Cardiac muscle cell (in vitro differentiated cells and primary cell): ENCODE measurements around the gene EPB41L4B. TPM values are rescaled to one million over a fixed set of nuclear protein-coding genes. Genes with fewer than 3 reads are reported as not detected.

ENCODE experiments used
- DNase-seq, 2 donors: peaks; one replicate each; pipeline versions ENCODE4 v3.0.0 to v3.0.0-alpha.2; 2010 to 2017; ENCODE audit warnings: low read depth in 1 of 2, low spot score in 1 of 2
- H3K27ac ChIP-seq: fragments of 200-600 bp; sonication (generic); 2 replicates; pipeline ENCODE4 v1.5.1; 2016
- H3K27me3 ChIP-seq: fragments of 200-600 bp; sonication (generic); 2 replicates; pipeline ENCODE4 v1.6.0; 2016; ENCODE audit warnings: control low read depth
- H3K36me3 ChIP-seq: fragments of 200-600 bp; sonication (generic); 2 replicates; pipeline ENCODE4 v1.5.1; 2016; ENCODE audit warnings: control low read depth
- H3K4me1 ChIP-seq: fragments of 200-600 bp; sonication (generic); 2 replicates; pipeline ENCODE4 v1.8.1; 2017; ENCODE audit warnings: low read depth, mild to moderate bottlenecking, mixed run types
- H3K4me3 ChIP-seq: fragments of 200-600 bp; sonication (generic); 2 replicates; pipeline ENCODE4 v1.5.1; 2016; ENCODE audit warnings: mild to moderate bottlenecking
- H3K9me3 ChIP-seq: fragments of 200-600 bp; sonication (generic); 2 replicates; pipeline ENCODE4 v1.5.1; 2017; ENCODE audit warnings: low read depth, mild to moderate bottlenecking, control low read depth
- CTCF ChIP-seq: IDR thresholded peaks from 2 replicates; pipeline ENCODE4 v1.5.1; 2012; ENCODE audit warnings: low read depth, mild to moderate bottlenecking, low read length
- polyA plus RNA-seq: library from polyadenylated mRNA; unstranded; fragments of >200 nt; fragmentation: Nextera tagmentation; extraction: Ambion mirVana; gene quantifications from 2 replicates; pipeline ENCODE4 v1.2.1, GENCODE V29; 2016
- total RNA-seq: library from RNA; depleted of rRNA; stranded (reverse); fragments of >200 nt; gene quantifications from 2 replicates; pipeline ENCODE4 v1.2.3, GENCODE V29; 2016

The EPB41L4B gene
- total and polyA plus RNA-seq, 2 experiments from 2014 or later: 2.0 to 2.1 TPM

- no peak for DNase-seq
- Histone ChIP-seq H3K4me1 (peaks cover 5% of the 10 kb centered on the region), H3K4me3 (no peak overlapping the region), H3K36me3 (no peaks in the 10 kb centered on the region), H3K27ac (no peak overlapping the region), H3K27me3 (no peaks in the 10 kb centered on the region), H3K9me3 (no peaks in the 10 kb centered on the region)
- TF ChIP-seq CTCF: no peak
These were observed 70.5 kb downstream of the EPB41L4B start for GRCh38 chr9:109250311-109250741.

GRCh38 chr9:109249615-109250014, 71.2 kb downstream of the EPB41L4B start:
- DNase-seq: no peak
- Histone ChIP-seq H3K36me3 (no peaks in the 10 kb centered on the region), H3K4me3 (no peak overlapping the region), H3K4me1 (peaks cover 5% of the 10 kb centered on the region), H3K27ac (no peak overlapping the region), H3K9me3 (no peaks in the 10 kb centered on the region), H3K27me3 (no peaks in the 10 kb centered on the region)
- TF ChIP-seq CTCF: peak; percentile 2

GRCh38 chr9:109248133-109248581, 72.7 kb downstream of the EPB41L4B start:
- no peaks in the 10 kb centered on the region for H3K9me3 ChIP-seq
- H3K4me1 ChIP-seq: peaks cover 5% of the 10 kb centered on the region
- H3K27me3 ChIP-seq: no peaks in the 10 kb centered on the region
- peak; percentile 14 for TF ChIP-seq CTCF
- H3K27ac ChIP-seq: no peak overlapping the region
- H3K4me3 ChIP-seq: no peak overlapping the region
- peak in 1 of 2 donors; percentile 30 for DNase-seq
- no peaks in the 10 kb centered on the region for H3K36me3 ChIP-seq

- no peak overlapping the region for H3K27ac ChIP-seq
- H3K4me3 ChIP-seq: no peak overlapping the region
- no peak for DNase-seq
- no peaks in the 10 kb centered on the region for H3K36me3 ChIP-seq
- H3K4me1 ChIP-seq: peaks cover 5% of the 10 kb centered on the region
- no peak for TF ChIP-seq CTCF
- no peaks in the 10 kb centered on the region for H3K9me3 ChIP-seq
- no peaks in the 10 kb centered on the region for H3K27me3 ChIP-seq
These were observed 73.6 kb downstream of the EPB41L4B start for GRCh38 chr9:109247228-109247627.

- TF ChIP-seq CTCF: no peak
These were observed 74.3 kb downstream of the EPB41L4B start for GRCh38 chr9:109246533-109246932.

More at GRCh38 chr9:109246533-109246932, 74.3 kb downstream of the EPB41L4B start:
- no peak for DNase-seq
- Histone ChIP-seq H3K27ac (no peak overlapping the region), H3K9me3 (no peaks in the 10 kb centered on the region), H3K4me3 (no peak overlapping the region), H3K27me3 (no peaks in the 10 kb centered on the region), H3K4me1 (peaks cover 5% of the 10 kb centered on the region), H3K36me3 (no peaks in the 10 kb centered on the region)
